Upper lobe of left lung (tissue), 6 donors: ENCODE results near the gene NCAPG2. TPM values are rescaled to one million over a fixed set of nuclear protein-coding genes. Genes with fewer than 3 reads are reported as not detected.

ENCODE experiments used
- ATAC-seq, 2 donors: fragments of 200-7000 bp; cut with Tn5 transposase; one replicate each; pipeline ENCODE4 v1.9.1; 2022; ENCODE audit warnings: mild to moderate bottlenecking in 2 of 2, moderate library complexity in 2 of 2; ENCODE audit not compliant: low FRiP score in 2 of 2
- DNase-seq, 2 donors: peaks; one replicate each; pipeline ENCODE4 v3.0.0-alpha.2; 2019 to 2020
- H3K27ac ChIP-seq, 4 donors: fragments of 200-600 bp; sonication (generic); one replicate each; pipeline ENCODE4 v1.5.1; 2016 to 2019
- H3K27me3 ChIP-seq, 4 donors: fragments of 200-600 bp; sonication (generic); one replicate each; pipeline ENCODE4 v1.5.1; 2017 to 2019
- H3K36me3 ChIP-seq, 4 donors: fragments of 200-600 bp; sonication (generic); one replicate each; pipeline ENCODE4 v1.5.1; 2016 to 2019
- H3K4me1 ChIP-seq, 4 donors: fragments of 200-600 bp; sonication (generic); one replicate each; pipeline ENCODE4 v1.5.1; 2018 to 2019
- H3K4me3 ChIP-seq, 4 donors: fragments of 200-600 bp; sonication (generic); one replicate each; pipeline ENCODE4 v1.5.1; 2017 to 2019; ENCODE audit warnings: mild to moderate bottlenecking in 2 of 4, moderate library complexity in 1 of 4
- H3K9me3 ChIP-seq, 4 donors: fragments of 200-600 bp; sonication (generic); one replicate each; pipeline ENCODE4 v1.5.1; 2018 to 2019
- EP300 ChIP-seq, 4 donors: sonication (generic); formaldehyde crosslinking; IDR thresholded peaks; one replicate each; pipeline ENCODE4 v1.5.1; 2017; ENCODE audit warnings: antibody characterized with exemption in 4 of 4, control low read depth in 2 of 4
- POLR2A ChIP-seq, 4 donors: fragments of 450-650 bp; IDR thresholded peaks; one replicate each; pipeline ENCODE4 v1.5.1; 2016 to 2017; ENCODE audit warnings: antibody characterized with exemption in 4 of 4, mild to moderate bottlenecking in 2 of 4
- POLR2AphosphoS5 ChIP-seq, 2 donors: sonication (generic); formaldehyde crosslinking; IDR thresholded peaks; one replicate each; pipeline ENCODE4 v1.5.1; 2017; ENCODE audit warnings: antibody characterized with exemption in 2 of 2
- WGBS, 2 donors: methylation state at CpG; one replicate each; pipeline ENCODE4 v1.1.5; 2017 to 2018; 5-methylcytosine and 5-hydroxymethylcytosine counted together
- total RNA-seq, 6 donors: library from RNA; depleted of rRNA in 4 of 6; stranded (reverse); fragments of >200 nt in 4 of 6; gene quantifications; one replicate each; pipeline versions ENCODE4 v1.1.0 to v1.2.1, GENCODE V29; 2016 to 2021
- TF ChIP-seq, protein P1 (sequence below), 6 experiments: fragments of 450-650 bp in 4 of 6; fragments of 200-600 bp in 2 of 6; sonication (generic) in 2 of 6; IDR thresholded peaks; one replicate each; pipeline ENCODE4 v1.5.1; 2016 to 2019; ENCODE audit warnings: antibody characterized with exemption in 6 of 6
- donor health status: DM: no; HTN: no; CAD: no; lungs with moderate emphysema.
- donor health status: DM: no; HTN: yes; CAD: no; lungs with severe emphysema.

NCAPG2 gene
- total RNA-seq, 6 donors from 2014 or later, result 4.6 to 11.0 (median 7.8) TPM

DNA sequence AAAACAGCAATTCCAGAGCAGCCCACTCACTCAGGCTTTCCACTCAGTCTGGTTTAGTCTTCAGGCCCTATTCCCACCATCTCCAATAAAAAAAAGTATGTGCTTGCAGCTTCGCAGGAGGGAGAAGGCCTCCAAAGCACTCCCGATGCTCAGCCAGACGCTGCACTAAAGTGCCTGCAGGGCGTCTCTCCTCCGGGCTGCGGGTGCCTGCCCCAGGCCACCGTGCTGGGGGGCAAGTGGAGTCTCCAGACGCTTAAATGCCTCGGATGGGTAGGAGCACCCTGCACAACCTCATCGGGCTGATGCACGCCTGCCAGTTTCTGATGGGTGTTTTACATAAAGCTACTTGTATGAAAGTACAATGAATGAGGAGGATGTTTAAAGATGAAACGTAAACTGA, 31.3 kb upstream of the NCAPG2 start:
- peak in 1 of 2 donors; percentile 68 for DNase-seq
- Histone ChIP-seq H3K27me3 (no peaks in the 10 kb centered on the region), H3K4me3 (no peak overlapping the region), H3K27ac (no peak overlapping the region), H3K4me1 (peaks cover 2 to 12% (median 8%) of the 10 kb centered on the region in 4 donors), H3K9me3 (no peaks in the 10 kb centered on the region), H3K36me3 (peaks cover 15 to 91% (median 55%) of the 10 kb centered on the region in 4 donors)
- TF ChIP-seq POLR2AphosphoS5 (IDR thresholded peaks at IDR 0.05) (no peak), EP300 (IDR thresholded peaks at IDR 0.05) (no peak), POLR2A (IDR thresholded peaks at IDR 0.05) (no peak)
- TF ChIP-seq, protein P1, sequence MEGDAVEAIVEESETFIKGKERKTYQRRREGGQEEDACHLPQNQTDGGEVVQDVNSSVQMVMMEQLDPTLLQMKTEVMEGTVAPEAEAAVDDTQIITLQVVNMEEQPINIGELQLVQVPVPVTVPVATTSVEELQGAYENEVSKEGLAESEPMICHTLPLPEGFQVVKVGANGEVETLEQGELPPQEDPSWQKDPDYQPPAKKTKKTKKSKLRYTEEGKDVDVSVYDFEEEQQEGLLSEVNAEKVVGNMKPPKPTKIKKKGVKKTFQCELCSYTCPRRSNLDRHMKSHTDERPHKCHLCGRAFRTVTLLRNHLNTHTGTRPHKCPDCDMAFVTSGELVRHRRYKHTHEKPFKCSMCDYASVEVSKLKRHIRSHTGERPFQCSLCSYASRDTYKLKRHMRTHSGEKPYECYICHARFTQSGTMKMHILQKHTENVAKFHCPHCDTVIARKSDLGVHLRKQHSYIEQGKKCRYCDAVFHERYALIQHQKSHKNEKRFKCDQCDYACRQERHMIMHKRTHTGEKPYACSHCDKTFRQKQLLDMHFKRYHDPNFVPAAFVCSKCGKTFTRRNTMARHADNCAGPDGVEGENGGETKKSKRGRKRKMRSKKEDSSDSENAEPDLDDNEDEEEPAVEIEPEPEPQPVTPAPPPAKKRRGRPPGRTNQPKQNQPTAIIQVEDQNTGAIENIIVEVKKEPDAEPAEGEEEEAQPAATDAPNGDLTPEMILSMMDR (IDR thresholded peaks at IDR 0.05), result no peak
- no peak for ATAC-seq
- WGBS, 2 donors, result 92 to 96% methylated on average over 12 of the region's 12 CpGs

DNA sequence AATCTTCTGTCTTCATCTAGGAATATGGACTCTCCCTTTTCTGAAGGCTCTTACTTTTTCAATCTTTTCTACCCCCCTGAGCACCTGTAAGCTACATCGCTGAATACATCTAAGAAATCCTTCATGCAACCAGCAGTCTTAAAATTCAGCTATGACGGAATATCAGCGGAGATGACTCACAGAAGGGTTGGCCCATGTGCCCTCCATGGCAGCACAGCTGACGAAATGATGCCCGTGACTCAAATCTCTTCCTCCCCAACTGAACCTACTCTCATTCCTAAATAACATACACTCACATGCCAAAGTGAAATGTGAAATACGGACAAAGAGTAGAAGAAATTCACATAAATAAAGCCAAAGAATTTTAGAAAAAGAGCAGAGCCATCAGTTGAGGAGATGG, 30.3 kb upstream of the NCAPG2 start:
- ATAC-seq (no peak), DNase-seq (no peak)
- no peak overlapping the region for H3K4me3 ChIP-seq
- H3K36me3 ChIP-seq, result peaks cover 12 to 83% (median 45%) of the 10 kb centered on the region in 4 donors
- WGBS, 2 donors, result 88 to 96% methylated on average over 6 of the region's 6 CpGs
- H3K9me3 ChIP-seq, result no peaks in the 10 kb centered on the region
- H3K27me3 ChIP-seq, result no peaks in the 10 kb centered on the region
- TF ChIP-seq POLR2A (IDR thresholded peaks at IDR 0.05) (no peak), EP300 (IDR thresholded peaks at IDR 0.05) (no peak), POLR2AphosphoS5 (IDR thresholded peaks at IDR 0.05) (no peak)
- TF ChIP-seq, protein P1 (IDR thresholded peaks at IDR 0.05), result no peak
- no peak overlapping the region for H3K27ac ChIP-seq
- H3K4me1 ChIP-seq, result peaks cover 3 to 12% (median 4%) of the 10 kb centered on the region in 4 donors

DNA sequence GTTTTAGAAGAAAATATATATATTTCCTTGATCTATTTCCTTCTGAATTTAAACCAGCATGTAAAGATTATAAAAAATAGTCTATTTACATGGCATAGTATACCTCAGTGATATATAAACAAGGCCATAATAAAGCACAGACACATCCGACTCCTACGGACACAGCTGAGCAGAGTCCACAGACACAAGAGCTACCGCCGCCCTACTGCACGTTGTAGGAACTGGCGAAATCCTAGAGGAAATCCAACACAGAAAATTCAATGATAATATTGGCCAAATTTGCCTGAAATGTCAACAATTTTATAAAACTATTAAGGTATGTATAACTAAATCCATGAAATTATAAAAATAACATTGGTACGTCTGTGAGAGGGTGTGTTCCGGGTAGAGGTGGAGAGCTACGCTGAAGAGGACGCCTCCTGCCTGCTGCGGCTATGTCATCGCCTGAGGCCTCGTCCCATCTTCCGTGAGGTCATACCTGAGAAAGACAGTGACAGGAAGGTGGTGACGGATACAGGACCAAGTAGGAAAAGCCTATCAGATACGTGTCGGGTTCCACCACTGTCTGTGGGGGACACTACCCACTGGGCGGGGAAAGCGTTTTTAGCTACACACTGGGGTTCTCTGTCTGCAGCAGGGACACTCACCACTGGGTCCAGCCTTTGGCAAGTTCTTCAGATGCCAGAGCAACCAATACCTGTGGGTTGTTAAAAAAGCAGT, 29.3 kb upstream of the NCAPG2 start:
- no peak overlapping the region for H3K4me3 ChIP-seq
- no peak for TF ChIP-seq EP300 (IDR thresholded peaks at IDR 0.05)
- no peak for TF ChIP-seq POLR2AphosphoS5 (IDR thresholded peaks at IDR 0.05)
- no peak for TF ChIP-seq POLR2A (IDR thresholded peaks at IDR 0.05)
- TF ChIP-seq, protein P1 (IDR thresholded peaks at IDR 0.05), result no peak
- no peaks in the 10 kb centered on the region for H3K9me3 ChIP-seq
- no peak overlapping the region for H3K27ac ChIP-seq
- no peak for DNase-seq
- peaks cover 0 to 7% (median 3%) of the 10 kb centered on the region in 4 donors for H3K4me1 ChIP-seq
- no peaks in the 10 kb centered on the region for H3K27me3 ChIP-seq
- 93 to 95% methylated on average over 19 of the region's 19 CpGs for WGBS, 2 donors
- H3K36me3 ChIP-seq, result peaks cover 12 to 74% (median 40%) of the 10 kb centered on the region in 4 donors
- ATAC-seq, result no peak

DNA sequence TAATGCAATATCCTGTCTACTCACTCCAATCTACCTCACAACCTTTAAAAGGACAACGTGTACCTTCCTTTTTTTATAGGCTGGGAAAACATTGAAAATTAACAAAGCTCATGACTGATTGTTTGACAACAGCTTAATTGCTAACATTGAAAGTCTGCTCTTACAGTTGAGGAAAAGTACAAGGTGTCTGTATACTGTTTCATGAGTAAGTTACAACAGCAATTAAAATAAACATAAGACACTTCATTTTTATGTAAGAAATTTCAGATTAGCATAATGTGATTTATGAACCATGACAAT, 28.6 kb upstream of the NCAPG2 start:
- Histone ChIP-seq H3K9me3 (no peaks in the 10 kb centered on the region), H3K27ac (no peak overlapping the region), H3K4me1 (peaks cover 0 to 7% (median 3%) of the 10 kb centered on the region in 4 donors), H3K4me3 (no peak overlapping the region), H3K36me3 (peaks cover 5 to 67% (median 35%) of the 10 kb centered on the region in 4 donors), H3K27me3 (no peaks in the 10 kb centered on the region)
- no peak for DNase-seq
- TF ChIP-seq POLR2A (IDR thresholded peaks at IDR 0.05), result no peak
- TF ChIP-seq, protein P1 (IDR thresholded peaks at IDR 0.05), result no peak
- TF ChIP-seq EP300 (IDR thresholded peaks at IDR 0.05), result no peak
- TF ChIP-seq POLR2AphosphoS5 (IDR thresholded peaks at IDR 0.05), result no peak
- WGBS, 2 donors, result 72 to 76% methylated on average over 1 of the region's 1 CpG
- no peak for ATAC-seq
